PC-3 (cell line): Measurements from ENCODE around the gene AFF3. TPM values are rescaled to one million over a fixed set of nuclear protein-coding genes. Genes with fewer than 3 reads are reported as not detected.

Experiments used
- ATAC-seq: fragments of 200-7000 bp; cut with Tn5 transposase; 2 replicates; pipeline ENCODE4 v1.9.1; 2020; ENCODE audit warnings: mild to moderate bottlenecking, moderate library complexity
- BruUV-seq: library from RNA; stranded (reverse); fragments of 400-500 nt; replicated peaks from 2 replicates; lab custom pipeline; 2021; lab: Mats Ljungman, UMichigan
- CTCF ChIA-PET: fragments of 300-600 bp; sonication (Branson Sonifier 250); formaldehyde crosslinking; loops from one replicate; lab custom pipeline; 2022; ENCODE audit warnings: antibody characterized with exemption; lab: Charles Lee
- POLR2A ChIA-PET: fragments of 300-600 bp; sonication (Branson Sonifier 250); formaldehyde crosslinking; loops from one replicate; lab custom pipeline; 2022; ENCODE audit warnings: antibody characterized with exemption; ENCODE audit not compliant: unreplicated experiment; lab: Charles Lee
- DNase-seq: peaks from one replicate; pipeline ENCODE4 v3.0.0-alpha.2; 2015
- H2AFZ ChIP-seq: fragments of 300-600 bp; sonication (generic); 2 replicates; pipeline ENCODE4 v1.6.0; 2016; ENCODE audit warnings: antibody characterized with exemption, low read length
- H3F3A ChIP-seq: fragments of 300-600 bp; sonication (generic); one replicate; pipeline ENCODE4 v1.6.0; 2017; ENCODE audit warnings: antibody characterized with exemption, low read length, control low read depth, mild to moderate bottlenecking; ENCODE audit not compliant: unreplicated experiment
- H3K27ac ChIP-seq: fragments of 300-600 bp; sonication (generic); 2 replicates; pipeline ENCODE4 v1.5.1; 2016; ENCODE audit warnings: mild to moderate bottlenecking, low read length
- H3K27me3 ChIP-seq: fragments of 300-600 bp; sonication (generic); 2 replicates; pipeline ENCODE4 v1.6.1; 2016; ENCODE audit warnings: low read length, mixed read lengths
- H3K36me3 ChIP-seq: fragments of 300-600 bp; sonication (generic); 2 replicates; pipeline ENCODE4 v1.6.1; 2016; ENCODE audit warnings: low read depth, mixed run types, low read length, mixed read lengths
- H3K4me1 ChIP-seq: fragments of 300-600 bp; sonication (generic); 2 replicates; pipeline ENCODE4 v1.5.1; 2016; ENCODE audit warnings: low read length; ENCODE audit not compliant: insufficient read depth
- H3K4me2 ChIP-seq: fragments of 300-600 bp; sonication (generic); 2 replicates; pipeline ENCODE4 v1.6.0; 2016; ENCODE audit warnings: low read length
- H3K4me3 ChIP-seq: fragments of 300-600 bp; sonication (generic); 2 replicates; pipeline ENCODE4 v1.5.1; 2016; ENCODE audit warnings: mild to moderate bottlenecking, low read length, mixed read lengths
- H3K79me2 ChIP-seq: fragments of 300-600 bp; sonication (generic); 2 replicates; pipeline ENCODE4 v1.6.1; 2017; ENCODE audit warnings: low read length, mixed read lengths
- H3K9ac ChIP-seq: fragments of 300-600 bp; sonication (generic); 2 replicates; pipeline ENCODE4 v1.6.0; 2016; ENCODE audit warnings: mild to moderate bottlenecking, low read length
- H3K9me2 ChIP-seq: fragments of 300-600 bp; sonication (generic); replicated peaks from 2 replicates; pipeline ENCODE4 v1.6.1; 2016; ENCODE audit warnings: mixed run types, low read length, mixed read lengths
- H3K9me3 ChIP-seq: fragments of 300-600 bp; sonication (generic); 2 replicates; pipeline ENCODE4 v1.6.1; 2016; ENCODE audit warnings: low read length, mixed read lengths
- H4K20me1 ChIP-seq: fragments of 300-600 bp; sonication (generic); 2 replicates; pipeline ENCODE4 v1.6.1; 2016; ENCODE audit warnings: low read length, mixed read lengths
- EZH2 ChIP-seq: fragments of 300-600 bp; sonication (generic); IDR thresholded peaks from one replicate; pipeline ENCODE4 v1.6.1; 2017; ENCODE audit warnings: antibody characterized with exemption, mild to moderate bottlenecking, low read length; ENCODE audit not compliant: unreplicated experiment
- EZH2phosphoT487 ChIP-seq: fragments of 300-600 bp; sonication (generic); IDR thresholded peaks from 2 replicates; pipeline ENCODE4 v1.6.1; 2018; ENCODE audit warnings: mild to moderate bottlenecking, antibody characterized with exemption, low read length, borderline replicate concordance
- intact Hi-C: fragments of 100-400 bp; cut with micrococcal nuclease; formaldehyde crosslinking; loops from 2 replicates; pipeline ENCODE4 v1.9.0; 2023
- total RNA-seq: library from RNA; depleted of rRNA; stranded (reverse); fragments of >200 nt; gene quantifications from 2 replicates; pipeline ENCODE4 v1.2.3, GENCODE V29; 2014
- TF ChIP-seq, protein P1 (sequence below): fragments of 300-600 bp; sonication (generic); conservative IDR thresholded peaks from 2 replicates; pipeline ENCODE4 v1.5.1; 2017; ENCODE audit warnings: antibody characterized with exemption, low read depth, mild to moderate bottlenecking, low read length

The AFF3 gene
- total RNA-seq, 1 experiment from 2014 or later = 0.04 TPM

DNA sequence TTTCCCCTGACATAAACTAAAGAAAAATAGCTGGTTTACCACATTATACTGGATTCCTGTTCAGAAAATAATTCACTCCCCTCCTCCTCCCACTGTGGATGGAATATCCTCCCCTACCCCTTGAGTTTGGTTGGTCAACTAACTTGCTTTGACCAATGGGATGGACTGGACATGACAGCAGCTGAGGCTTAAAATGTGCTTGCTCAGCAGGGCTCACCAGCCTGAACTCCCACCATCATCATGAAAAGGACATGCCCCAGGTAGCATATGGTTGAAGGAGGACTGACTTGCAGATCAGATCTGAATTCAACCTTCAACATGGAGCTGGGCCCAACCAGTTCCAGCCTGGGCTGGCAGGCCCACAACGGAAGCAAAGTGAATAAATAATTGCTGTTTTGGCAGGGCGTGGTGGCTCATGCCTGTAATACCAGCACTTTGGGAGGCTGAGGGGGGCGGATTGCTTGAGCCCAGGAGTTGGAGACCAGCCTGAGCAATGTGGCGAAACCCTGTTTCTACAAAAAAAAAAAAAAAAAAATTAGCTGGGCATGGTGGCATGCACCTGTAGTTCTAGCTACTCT is 284.4 kb downstream of the AFF3 start:
- H2AFZ ChIP-seq = no peak overlapping the region
- DNase-seq = no peak
- ChIA-PET POLR2A (no interaction called here), CTCF (no interaction called here)
- no peaks in the 10 kb centered on the region for H3K4me1 ChIP-seq
- no peaks in the 10 kb centered on the region for H3K9me2 ChIP-seq
- H3K27me3 ChIP-seq = no peaks in the 10 kb centered on the region
- H4K20me1 ChIP-seq = no peaks in the 10 kb centered on the region
- no peak overlapping the region for H3K4me3 ChIP-seq
- intact Hi-C loops = no loop called here
- TF ChIP-seq EZH2 = no peak
- no peak for TF ChIP-seq EZH2phosphoT487
- TF ChIP-seq, protein P1, sequence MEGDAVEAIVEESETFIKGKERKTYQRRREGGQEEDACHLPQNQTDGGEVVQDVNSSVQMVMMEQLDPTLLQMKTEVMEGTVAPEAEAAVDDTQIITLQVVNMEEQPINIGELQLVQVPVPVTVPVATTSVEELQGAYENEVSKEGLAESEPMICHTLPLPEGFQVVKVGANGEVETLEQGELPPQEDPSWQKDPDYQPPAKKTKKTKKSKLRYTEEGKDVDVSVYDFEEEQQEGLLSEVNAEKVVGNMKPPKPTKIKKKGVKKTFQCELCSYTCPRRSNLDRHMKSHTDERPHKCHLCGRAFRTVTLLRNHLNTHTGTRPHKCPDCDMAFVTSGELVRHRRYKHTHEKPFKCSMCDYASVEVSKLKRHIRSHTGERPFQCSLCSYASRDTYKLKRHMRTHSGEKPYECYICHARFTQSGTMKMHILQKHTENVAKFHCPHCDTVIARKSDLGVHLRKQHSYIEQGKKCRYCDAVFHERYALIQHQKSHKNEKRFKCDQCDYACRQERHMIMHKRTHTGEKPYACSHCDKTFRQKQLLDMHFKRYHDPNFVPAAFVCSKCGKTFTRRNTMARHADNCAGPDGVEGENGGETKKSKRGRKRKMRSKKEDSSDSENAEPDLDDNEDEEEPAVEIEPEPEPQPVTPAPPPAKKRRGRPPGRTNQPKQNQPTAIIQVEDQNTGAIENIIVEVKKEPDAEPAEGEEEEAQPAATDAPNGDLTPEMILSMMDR = no peak
- H3K4me2 ChIP-seq = no peak overlapping the region
- no peaks in the 10 kb centered on the region for H3K9me3 ChIP-seq
- no peak for ATAC-seq
- H3K9ac ChIP-seq = no peak overlapping the region
- no peaks in the 10 kb centered on the region for H3K36me3 ChIP-seq
- no peak overlapping the region for H3K27ac ChIP-seq
- no TSS peak for BruUV-seq
- no peaks in the 10 kb centered on the region for H3K79me2 ChIP-seq
- H3F3A ChIP-seq = no peaks in the 10 kb centered on the region

DNA sequence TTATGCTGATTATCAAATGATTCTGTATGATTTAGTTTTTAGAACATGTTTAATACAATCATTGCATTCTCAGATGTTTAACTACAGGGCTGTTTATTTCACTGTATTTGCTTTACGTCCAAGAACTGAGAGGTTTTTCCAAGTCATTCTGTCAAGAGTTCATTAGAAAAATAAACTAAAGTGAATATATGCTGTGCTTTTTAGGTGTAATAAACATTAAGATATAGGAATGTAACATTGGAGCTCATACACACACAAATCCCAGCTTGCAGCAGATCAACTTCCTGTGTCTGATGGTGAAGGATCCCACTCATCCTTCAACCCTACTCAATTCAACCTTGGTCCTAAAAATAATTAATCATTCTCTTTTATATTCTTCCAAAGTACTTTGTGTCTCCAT is 285.0 kb downstream of the AFF3 start:
- H4K20me1 ChIP-seq = no peaks in the 10 kb centered on the region
- POLR2A ChIA-PET = no interaction called here
- no peaks in the 10 kb centered on the region for H3K9me2 ChIP-seq
- intact Hi-C loops = no loop called here
- H2AFZ ChIP-seq = no peak overlapping the region
- DNase-seq = no peak
- H3K4me3 ChIP-seq = no peak overlapping the region
- H3K4me2 ChIP-seq = no peak overlapping the region
- CTCF ChIA-PET = no interaction called here
- H3K27ac ChIP-seq = no peak overlapping the region
- H3K9me3 ChIP-seq = no peaks in the 10 kb centered on the region
- BruUV-seq = no TSS peak
- no peak for TF ChIP-seq EZH2phosphoT487
- no peak for TF ChIP-seq EZH2
- TF ChIP-seq, protein P1 = no peak
- no peaks in the 10 kb centered on the region for H3F3A ChIP-seq
- H3K9ac ChIP-seq = no peak overlapping the region
- no peak for ATAC-seq
- H3K79me2 ChIP-seq = no peaks in the 10 kb centered on the region
- H3K36me3 ChIP-seq = no peaks in the 10 kb centered on the region
- no peaks in the 10 kb centered on the region for H3K4me1 ChIP-seq
- H3K27me3 ChIP-seq = no peaks in the 10 kb centered on the region

DNA sequence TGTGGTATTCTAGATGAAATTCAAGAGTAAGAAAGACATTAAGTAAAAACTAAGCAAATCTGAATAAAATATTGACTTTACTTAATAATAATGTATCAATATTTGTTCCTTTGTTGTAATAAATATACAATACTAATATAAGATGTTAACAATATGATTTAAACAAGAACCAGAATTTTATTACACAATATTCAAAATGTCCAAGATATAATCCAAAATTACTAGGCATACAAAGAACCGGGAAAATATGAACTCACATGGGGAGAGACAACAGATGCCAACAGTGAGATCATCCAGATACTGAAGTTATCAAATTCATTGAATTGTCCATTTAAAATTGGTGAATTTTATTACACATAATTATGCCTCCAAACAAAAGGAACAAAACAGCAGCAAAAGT is 286.3 kb downstream of the AFF3 start:
- ChIA-PET POLR2A (no interaction called here), CTCF (no interaction called here)
- H3K27ac ChIP-seq = no peak overlapping the region
- H3K4me2 ChIP-seq = no peak overlapping the region
- H3F3A ChIP-seq = no peaks in the 10 kb centered on the region
- ATAC-seq (no peak), DNase-seq (no peak)
- H3K9me3 ChIP-seq = no peaks in the 10 kb centered on the region
- no peak overlapping the region for H3K4me3 ChIP-seq
- H3K79me2 ChIP-seq = no peaks in the 10 kb centered on the region
- H2AFZ ChIP-seq = no peak overlapping the region
- intact Hi-C loops = no loop called here
- H3K36me3 ChIP-seq = no peaks in the 10 kb centered on the region
- no peak for TF ChIP-seq EZH2phosphoT487
- no peak for TF ChIP-seq EZH2
- TF ChIP-seq, protein P1 = no peak
- H4K20me1 ChIP-seq = no peaks in the 10 kb centered on the region
- BruUV-seq = no TSS peak
- no peaks in the 10 kb centered on the region for H3K9me2 ChIP-seq
- no peak overlapping the region for H3K9ac ChIP-seq
- H3K4me1 ChIP-seq = no peaks in the 10 kb centered on the region
- no peaks in the 10 kb centered on the region for H3K27me3 ChIP-seq
